Erythroblast (primary cell): ENCODE results near the gene COX14.

Source experiments
- GATA1 ChIP-seq: IDR thresholded peaks from 2 replicates; pipeline ENCODE4 v1.6.1; 2011; ENCODE audit warnings: low read depth, mild to moderate bottlenecking, control low read depth, low read length, moderate library complexity
- POLR2A ChIP-seq: IDR thresholded peaks from 2 replicates; pipeline ENCODE4 v1.6.1; 2011; ENCODE audit warnings: mild to moderate bottlenecking, low read length

DNA sequence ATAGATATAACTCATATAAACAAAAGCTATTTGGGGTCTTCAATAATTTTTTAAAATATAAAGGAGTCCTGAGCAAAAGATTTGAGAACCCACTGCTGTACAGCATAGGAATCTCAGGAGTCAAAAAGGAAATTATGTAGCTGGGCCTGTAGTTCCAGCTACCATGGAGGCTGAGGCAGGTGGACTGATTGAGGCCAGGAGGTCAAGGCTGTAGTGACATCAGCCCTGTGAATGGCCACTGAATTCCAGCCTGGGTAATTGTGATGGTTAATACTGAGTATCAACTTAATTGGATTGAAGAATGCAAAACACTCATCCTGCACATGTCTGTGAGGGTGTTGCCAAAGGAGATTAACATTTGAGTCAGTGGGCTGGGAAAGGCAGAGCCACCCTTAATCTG is 44.6 kb downstream of the COX14 start:
- TF ChIP-seq POLR2A (no peak), GATA1 (no peak)
